Fibroblast of pulmonary artery (primary cell): ENCODE measurements around the gene TCEA2.

Experiments
- DNase-seq: peaks from one replicate; pipeline ENCODE4 v3.0.0-alpha.2; 2010; ENCODE audit warnings: low read depth
- H3K4me3 ChIP-seq: replicated peaks from 2 replicates; pipeline ENCODE4 v1.5.1; 2011; ENCODE audit warnings: low read depth, mild to moderate bottlenecking, control low read depth, low read length, moderate library complexity
- TF ChIP-seq, protein P1 (sequence below): IDR thresholded peaks from 2 replicates; pipeline ENCODE4 v1.5.1; 2011; ENCODE audit warnings: mild to moderate bottlenecking, control low read depth, low read length, inconsistent platforms; ENCODE audit errors: missing control alignments

TCEA2 gene

DNA sequence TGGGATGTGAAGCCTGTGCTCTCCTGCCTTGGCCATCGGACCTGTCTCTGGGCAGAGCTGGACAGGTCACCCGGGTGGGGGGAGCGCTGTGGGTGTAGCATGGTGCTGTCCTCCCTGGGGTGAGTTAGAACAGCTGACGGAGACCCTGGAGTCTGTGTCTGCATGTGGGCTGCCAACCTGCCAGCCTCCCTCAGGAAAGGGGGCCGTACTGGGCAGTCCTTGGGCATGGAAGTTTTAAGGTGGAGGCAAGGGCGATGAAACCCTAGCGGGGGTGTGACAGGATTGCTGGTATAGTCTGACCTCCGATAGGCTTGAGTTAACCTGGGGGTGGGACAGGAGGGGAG, 16.0 kb upstream of the TCEA2 start:
- TF ChIP-seq, protein P1, sequence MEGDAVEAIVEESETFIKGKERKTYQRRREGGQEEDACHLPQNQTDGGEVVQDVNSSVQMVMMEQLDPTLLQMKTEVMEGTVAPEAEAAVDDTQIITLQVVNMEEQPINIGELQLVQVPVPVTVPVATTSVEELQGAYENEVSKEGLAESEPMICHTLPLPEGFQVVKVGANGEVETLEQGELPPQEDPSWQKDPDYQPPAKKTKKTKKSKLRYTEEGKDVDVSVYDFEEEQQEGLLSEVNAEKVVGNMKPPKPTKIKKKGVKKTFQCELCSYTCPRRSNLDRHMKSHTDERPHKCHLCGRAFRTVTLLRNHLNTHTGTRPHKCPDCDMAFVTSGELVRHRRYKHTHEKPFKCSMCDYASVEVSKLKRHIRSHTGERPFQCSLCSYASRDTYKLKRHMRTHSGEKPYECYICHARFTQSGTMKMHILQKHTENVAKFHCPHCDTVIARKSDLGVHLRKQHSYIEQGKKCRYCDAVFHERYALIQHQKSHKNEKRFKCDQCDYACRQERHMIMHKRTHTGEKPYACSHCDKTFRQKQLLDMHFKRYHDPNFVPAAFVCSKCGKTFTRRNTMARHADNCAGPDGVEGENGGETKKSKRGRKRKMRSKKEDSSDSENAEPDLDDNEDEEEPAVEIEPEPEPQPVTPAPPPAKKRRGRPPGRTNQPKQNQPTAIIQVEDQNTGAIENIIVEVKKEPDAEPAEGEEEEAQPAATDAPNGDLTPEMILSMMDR: no peak
- no peak overlapping the region for H3K4me3 ChIP-seq
- DNase-seq: no peak

DNA sequence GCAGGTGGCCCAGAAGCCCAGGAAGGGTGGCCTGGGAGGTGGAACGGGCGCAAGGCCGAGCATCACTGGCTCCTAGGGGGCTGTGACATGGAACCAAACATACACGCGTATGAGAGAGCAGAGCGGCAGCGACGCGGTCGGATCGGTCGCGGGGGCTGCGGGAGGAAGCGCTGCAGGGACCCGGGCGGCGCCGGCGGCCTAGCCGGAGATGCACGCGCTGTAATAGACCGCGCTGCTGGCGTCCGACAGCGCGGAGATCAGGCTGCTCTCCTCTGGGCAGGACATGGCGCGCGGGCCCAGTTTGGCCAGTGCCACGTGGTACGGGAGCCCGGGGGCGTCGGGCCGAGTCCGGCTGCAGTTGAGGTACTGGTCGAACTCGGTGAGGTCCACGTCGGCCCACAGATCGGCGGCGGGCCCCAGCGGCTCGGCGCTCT, 15.0 kb upstream of the TCEA2 start:
- TF ChIP-seq, protein P1: no peak
- peak overlapping the region; percentile 30 for H3K4me3 ChIP-seq
- no peak for DNase-seq

DNA sequence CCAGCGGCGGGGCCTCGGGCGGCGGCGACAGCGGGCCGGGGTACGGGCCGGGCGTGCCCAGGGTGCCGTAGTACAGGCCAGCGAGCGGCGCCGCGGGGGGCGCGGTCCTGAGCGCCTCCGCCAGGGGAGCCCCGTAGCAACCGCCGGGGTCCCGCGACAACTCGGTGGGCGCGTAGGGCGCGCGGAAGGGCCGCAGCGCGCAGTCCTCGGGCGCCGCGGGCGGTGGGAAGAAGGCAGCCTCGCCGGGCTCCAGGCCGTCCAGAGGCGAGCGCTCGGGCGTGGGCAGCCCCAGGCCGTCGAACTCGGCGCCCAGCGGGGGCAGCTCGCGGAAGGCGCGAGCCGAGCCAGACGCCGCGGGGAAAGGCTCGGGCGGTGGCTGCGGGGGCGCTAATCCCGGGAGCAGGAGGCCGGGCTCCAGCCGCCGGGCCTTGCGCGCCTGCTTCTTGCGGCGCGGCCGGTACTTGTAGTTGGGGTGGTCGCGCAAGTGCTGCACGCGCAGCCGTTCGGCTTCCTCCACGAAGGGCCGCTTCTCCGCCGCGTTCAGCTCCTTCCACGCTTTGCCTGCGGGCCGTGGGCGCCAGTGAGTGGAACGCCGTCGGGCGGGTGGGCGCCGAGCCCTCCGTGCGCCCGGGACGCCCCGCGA, 14.5 kb upstream of the TCEA2 start:
- TF ChIP-seq, protein P1: no peak
- no peak for DNase-seq
- H3K4me3 ChIP-seq: peak overlapping the region; percentile 34

DNA sequence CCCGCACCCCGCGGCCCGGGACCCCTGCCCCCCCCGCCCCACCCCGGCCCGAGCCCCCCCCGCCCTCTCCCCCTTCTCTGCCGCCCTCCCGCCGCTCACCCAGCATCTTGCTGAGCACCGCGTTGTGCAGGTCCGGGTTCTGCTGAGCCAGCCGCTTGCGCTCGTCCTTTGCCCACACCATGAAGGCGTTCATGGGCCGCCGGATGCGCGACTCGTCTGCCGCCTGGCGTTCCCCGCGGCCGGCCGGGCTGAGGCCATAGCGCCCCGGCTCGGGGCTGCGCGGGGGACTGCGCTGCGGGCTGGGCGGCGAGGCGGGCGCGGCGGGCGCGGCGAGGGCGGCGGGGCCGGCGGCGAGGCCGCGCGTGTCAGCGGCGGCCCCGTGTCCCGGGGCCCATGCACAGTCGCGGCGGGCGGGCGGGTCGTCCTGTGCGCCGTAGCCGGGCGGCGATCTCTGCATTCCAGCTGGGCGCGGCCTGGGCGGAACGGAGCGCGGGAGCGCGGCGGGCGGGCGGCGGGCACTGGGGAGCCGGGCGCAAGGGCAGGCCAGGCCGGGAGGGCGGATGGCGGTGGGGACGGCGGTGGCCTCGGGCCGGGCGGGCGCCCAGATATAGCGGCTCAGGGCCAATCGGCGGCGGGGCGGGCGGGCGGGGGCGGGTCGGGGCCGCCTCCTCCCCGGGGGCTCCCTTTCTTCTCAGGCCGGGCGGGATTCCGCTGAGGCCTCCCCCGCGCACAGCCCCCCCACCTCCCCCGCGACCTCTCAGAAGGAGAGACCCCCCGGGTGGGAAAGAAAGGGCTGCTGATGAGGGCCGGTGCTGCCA, 13.7 kb upstream of the TCEA2 start, which contains the start of gene SOX18:
TSS of gene SOX18 (minus strand) at position 580 of the 818 bp plus-strand sequence. CDS start at position 457, 123 bp downstream.
- H3K4me3 ChIP-seq: peak within 1 kb of the TSS; percentile 34
- TF ChIP-seq, protein P1: no peak

DNA sequence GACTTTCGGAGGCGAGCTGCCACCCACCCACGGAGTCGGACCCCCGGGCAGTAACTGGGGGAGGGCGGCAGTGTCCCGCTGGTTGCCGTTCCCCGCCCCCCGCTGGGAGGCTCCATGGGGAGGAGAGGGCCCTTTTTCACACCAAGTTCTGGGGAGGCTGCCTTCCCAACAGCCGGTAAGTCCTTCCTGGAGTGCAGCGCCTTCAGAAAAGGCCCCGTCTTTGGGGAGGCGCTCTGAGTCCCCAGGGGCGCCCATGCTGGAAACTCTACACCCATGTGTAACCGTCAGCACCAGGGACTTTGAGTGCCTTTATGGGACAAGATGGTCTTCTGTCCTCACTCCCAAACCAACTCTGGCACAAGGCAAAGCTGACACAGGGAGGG, 13.1 kb upstream of the TCEA2 start:
- TF ChIP-seq, protein P1: no peak
- no peak for DNase-seq
- H3K4me3 ChIP-seq: no peak overlapping the region

More for the DNA sequence above, 13.7 kb upstream of the TCEA2 start, which contains the start of gene SOX18:
- DNase-seq: peak; percentile 34

DNA sequence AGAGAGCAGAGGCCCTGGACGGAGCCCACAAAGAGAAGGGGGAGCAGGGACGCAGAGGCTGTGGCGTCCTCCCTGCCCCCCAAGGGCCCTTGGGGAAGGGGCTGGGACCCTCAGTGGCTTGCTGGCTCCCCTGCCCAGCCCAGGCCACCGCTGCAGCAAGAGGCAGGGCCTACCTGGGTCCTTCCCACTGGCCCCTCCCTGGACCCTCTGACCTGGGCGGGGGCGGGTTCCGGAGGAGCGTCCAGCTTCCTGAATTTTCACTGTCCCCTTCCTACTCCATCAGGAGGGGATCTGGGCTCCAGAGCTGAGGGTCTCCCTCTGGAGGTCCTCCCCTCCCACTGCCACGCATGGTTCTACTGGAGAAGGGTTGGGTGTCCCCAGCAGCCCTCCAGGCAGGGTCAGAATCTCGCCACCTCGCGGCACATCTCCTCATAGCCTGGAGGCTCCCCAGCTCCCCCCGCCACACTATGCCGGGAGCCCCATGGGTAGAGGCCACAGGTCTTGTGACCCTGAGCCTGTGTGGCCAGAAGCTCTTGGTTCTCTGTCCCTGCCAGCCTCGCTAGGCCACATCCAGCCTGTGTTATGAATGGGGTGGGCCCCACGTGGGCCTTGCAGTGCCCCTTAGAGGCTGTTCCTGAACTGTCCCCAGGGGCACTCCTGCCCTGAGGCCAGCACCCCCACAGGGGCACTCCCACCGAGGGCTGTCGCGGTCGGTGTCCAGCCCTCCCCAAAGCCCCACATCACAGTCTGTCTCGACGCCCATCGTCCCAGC, 12.6 kb upstream of the TCEA2 start:
- DNase-seq: no peak
- TF ChIP-seq, protein P1: no peak
- no peak overlapping the region for H3K4me3 ChIP-seq
